ACC112 (cell line): ENCODE measurements around the gene MAP3K4.

Experiments used
- H2AFZ ChIP-seq: fragments of 200-600 bp; sonication (generic); one replicate; pipeline ENCODE4 v1.6.0; 2017; ENCODE audit warnings: antibody characterized with exemption, low read length; ENCODE audit not compliant: unreplicated experiment
- H3K27ac ChIP-seq: fragments of 200-600 bp; sonication (generic); 2 replicates; pipeline ENCODE4 v1.5.1; 2014; ENCODE audit warnings: low read depth, mild to moderate bottlenecking, antibody characterized with exemption, low read length, moderate library complexity
- H3K27me3 ChIP-seq: fragments of 200-600 bp; sonication (generic); 2 replicates; pipeline ENCODE4 v1.6.1; 2014; ENCODE audit warnings: mild to moderate bottlenecking, antibody characterized with exemption, low read length, moderate library complexity, mixed read lengths; ENCODE audit not compliant: insufficient read depth
- H3K36me3 ChIP-seq: fragments of 200-600 bp; sonication (generic); 2 replicates; pipeline ENCODE4 v1.6.1; 2016; ENCODE audit warnings: mild to moderate bottlenecking, antibody characterized with exemption, low read length, moderate library complexity, mixed read lengths; ENCODE audit not compliant: insufficient read depth
- H3K4me1 ChIP-seq: fragments of 200-600 bp; sonication (generic); one replicate; pipeline ENCODE4 v1.6.1; 2016; ENCODE audit warnings: low read length, mixed read lengths; ENCODE audit not compliant: insufficient read depth, unreplicated experiment, control insufficient read depth
- H3K4me3 ChIP-seq: fragments of 200-600 bp; sonication (generic); 2 replicates; pipeline ENCODE4 v1.5.1; 2014; ENCODE audit warnings: mild to moderate bottlenecking, low read depth, low read length
- H3K79me2 ChIP-seq: fragments of 200-600 bp; sonication (generic); one replicate; pipeline ENCODE4 v1.6.0; 2016; ENCODE audit warnings: low read length; ENCODE audit not compliant: control insufficient read depth, unreplicated experiment, insufficient read depth

Gene MAP3K4

DNA sequence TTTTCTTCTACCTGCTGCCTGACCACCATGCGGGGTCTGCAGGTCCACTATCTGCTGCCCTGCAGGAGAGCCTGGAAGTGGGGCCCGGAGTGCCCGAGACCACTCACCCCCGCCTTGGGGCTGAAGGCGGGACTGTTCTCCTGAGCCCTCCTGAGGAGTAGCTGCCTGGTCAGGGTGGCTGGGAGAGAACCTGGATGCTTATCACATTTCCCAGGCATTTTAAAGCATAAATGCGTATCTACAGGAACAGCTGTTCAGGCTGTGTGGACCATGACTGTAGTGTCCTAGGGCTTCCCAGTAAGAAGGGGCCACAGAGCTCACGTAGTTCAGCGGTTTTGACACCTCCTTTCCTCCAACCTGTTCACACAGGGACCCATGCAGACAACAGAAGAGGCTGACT, 159.0 kb downstream of the MAP3K4 start:
- peaks cover 6% of the 10 kb centered on the region; the same call in 1 of the 2 replicates for H3K36me3 ChIP-seq

DNA sequence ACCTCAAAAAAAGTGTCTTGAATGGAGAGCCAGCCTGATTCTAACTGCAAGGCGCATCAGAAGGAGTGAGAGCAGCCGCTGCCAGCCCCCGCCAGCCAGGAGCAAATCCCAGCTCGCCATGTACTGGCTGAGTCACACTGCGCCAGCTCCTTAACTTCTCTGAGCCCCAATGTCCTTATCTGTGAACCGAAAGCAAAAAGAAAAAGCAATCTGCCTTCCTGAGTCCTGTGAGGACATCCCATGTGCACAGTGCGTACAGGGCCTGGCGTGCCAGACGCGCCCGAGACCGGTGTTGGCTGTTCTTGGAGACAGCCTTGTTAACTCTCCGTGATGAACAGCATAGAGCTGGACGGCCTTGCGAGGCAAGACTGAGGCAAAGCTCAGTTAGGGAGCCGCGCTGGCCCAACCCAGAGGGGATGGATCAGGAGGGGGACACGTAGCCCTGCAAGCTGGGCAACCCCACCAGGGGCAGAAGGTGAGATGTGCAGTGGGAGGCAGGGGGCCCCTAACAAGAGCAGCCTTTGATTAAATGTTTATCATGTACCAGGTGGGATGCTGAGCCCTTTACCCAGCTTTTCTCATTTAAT, 159.6 kb downstream of the MAP3K4 start:
- Histone ChIP-seq H3K36me3 (peaks cover 6% of the 10 kb centered on the region; the same call in 1 of the 2 replicates), H3K4me3 (no peak overlapping the region), H3K27ac (no peak overlapping the region), H3K4me1 (no peaks in the 10 kb centered on the region), H3K27me3 (no peaks in the 10 kb centered on the region), H3K79me2 (no peaks in the 10 kb centered on the region), H2AFZ (no peak overlapping the region)

More for the DNA sequence above, 159.0 kb downstream of the MAP3K4 start:
- Histone ChIP-seq H3K27ac (no peak overlapping the region), H3K79me2 (no peaks in the 10 kb centered on the region), H3K4me3 (no peak overlapping the region), H2AFZ (no peak overlapping the region), H3K27me3 (no peaks in the 10 kb centered on the region), H3K4me1 (no peaks in the 10 kb centered on the region)

DNA sequence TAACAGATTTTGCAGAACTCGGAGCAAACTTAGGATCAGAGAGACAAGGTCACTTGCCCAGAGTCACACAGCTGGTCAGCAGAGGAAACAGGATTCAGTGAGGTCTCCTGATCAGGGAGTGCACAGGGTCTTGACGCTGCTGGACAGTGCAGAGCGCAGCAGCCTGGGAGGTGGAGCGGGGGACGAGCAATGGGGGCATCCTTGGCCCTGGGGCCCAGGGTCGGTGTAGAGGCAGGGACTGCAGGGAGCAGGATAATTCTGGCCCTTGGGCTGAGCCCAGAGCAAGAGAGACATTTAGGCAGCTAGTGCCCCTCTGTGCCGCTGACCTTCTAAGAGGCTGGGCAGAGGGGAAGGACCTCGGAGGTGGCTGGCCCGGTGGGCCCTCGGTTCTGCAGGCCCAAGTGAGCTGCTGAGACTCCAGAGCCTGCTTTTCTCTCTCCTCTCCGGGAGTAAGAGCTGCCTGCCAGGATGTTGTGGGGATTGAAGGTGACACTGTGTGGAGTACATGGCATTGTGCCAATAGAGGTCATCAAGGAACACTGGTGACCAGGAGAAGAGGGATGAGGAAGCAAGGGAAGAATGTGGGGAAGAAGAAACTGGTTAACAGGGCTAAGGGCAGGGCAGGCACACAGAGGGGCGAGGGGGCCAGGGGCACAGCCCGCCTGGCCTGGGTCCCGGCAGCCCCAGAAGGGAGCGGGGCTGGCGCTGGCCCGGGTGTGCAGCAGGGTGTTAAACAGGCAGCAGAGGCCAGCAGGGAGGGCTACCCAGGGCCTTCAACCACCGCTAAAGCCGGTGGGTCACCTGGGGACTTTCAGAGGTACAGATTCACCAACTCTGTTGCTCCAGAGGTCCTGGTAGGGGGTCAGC, 160.3 kb downstream of the MAP3K4 start:
- Histone ChIP-seq H3K36me3 (peaks cover 6% of the 10 kb centered on the region; the same call in 1 of the 2 replicates), H3K79me2 (no peaks in the 10 kb centered on the region), H3K27ac (no peak overlapping the region), H3K4me3 (no peak overlapping the region), H3K4me1 (no peaks in the 10 kb centered on the region), H3K27me3 (no peaks in the 10 kb centered on the region), H2AFZ (no peak overlapping the region)

DNA sequence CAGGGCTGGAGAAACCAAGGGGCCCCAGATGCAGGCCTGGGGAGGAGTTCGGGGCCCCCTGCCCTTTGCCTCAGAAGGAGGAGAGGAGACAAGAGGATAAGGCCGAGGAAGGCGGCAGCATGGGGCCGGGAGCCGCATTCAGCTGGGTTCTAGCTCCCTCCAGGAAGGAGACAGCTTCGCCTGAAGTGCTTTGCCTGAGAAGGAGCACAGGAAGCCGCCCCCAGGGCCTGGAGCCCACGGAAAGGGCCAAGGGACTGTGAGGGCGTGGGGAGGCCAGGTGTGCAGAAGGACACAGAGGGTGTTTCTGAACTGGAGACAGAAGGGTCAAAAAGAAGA, 160.9 kb downstream of the MAP3K4 start:
- Histone ChIP-seq H2AFZ (no peak overlapping the region), H3K36me3 (peaks cover 6% of the 10 kb centered on the region; the same call in 1 of the 2 replicates), H3K4me3 (no peak overlapping the region), H3K79me2 (no peaks in the 10 kb centered on the region), H3K4me1 (no peaks in the 10 kb centered on the region), H3K27ac (no peak overlapping the region), H3K27me3 (no peaks in the 10 kb centered on the region)

DNA sequence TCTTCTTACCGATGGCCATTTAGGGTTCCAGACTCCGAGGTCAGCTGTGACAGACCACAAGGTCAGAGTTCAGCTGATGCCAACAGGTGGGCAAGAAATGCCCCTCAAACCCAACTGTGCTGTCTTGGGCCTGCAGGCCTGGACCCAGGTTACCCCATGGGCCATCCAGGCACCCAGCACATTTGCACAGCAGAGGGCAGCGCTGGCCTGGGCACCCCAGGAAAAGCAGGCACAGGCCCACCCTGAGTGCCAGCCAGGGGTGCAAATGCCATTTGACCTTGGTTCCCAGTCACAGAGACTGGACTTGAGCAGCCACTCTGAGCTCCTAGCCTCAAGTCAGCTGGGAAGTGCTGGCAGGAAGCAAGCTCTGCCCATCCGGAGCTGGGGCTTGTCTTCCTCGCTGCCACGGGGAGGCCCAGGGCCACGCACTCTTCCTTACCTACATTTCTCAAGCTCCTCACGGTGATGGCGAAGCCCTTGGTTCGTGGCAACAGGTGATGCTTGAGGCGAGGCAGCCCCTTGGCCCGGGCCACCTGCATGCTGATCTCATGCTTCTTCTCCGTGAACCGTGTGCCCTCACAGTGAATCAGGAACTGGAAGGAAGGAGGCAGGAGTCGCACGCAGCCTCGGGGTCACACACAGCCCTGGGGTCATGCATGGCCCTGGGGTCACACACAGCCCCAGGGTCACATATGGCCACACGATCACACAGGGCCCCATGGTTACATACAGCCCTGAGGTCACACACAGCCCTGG, 161.5 kb downstream of the MAP3K4 start:
- Histone ChIP-seq H3K27ac (no peak overlapping the region), H3K36me3 (peaks cover 6% of the 10 kb centered on the region; the same call in 1 of the 2 replicates), H2AFZ (no peak overlapping the region), H3K27me3 (no peaks in the 10 kb centered on the region), H3K4me3 (no peak overlapping the region), H3K79me2 (no peaks in the 10 kb centered on the region), H3K4me1 (no peaks in the 10 kb centered on the region)

DNA sequence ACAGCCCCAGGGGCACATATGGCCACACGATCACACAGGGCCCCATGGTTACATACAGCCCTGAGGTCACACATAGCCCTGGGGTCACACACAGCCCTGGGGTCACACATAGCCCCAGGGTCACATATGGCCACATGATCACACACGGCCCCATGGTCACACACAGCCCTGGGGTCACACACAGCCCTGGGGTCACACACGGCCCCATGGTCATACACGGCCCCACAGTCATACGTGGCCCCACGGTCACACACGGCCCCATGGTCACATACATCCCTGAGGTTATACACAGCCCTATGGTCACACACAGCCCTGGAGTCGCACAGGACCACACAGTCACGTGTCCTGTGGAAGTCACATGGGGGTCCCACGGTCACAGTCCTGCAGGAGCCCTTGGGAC, 162.2 kb downstream of the MAP3K4 start:
- Histone ChIP-seq H3K4me1 (no peaks in the 10 kb centered on the region), H3K79me2 (no peaks in the 10 kb centered on the region), H2AFZ (no peak overlapping the region), H3K27me3 (no peaks in the 10 kb centered on the region), H3K27ac (no peak overlapping the region), H3K4me3 (no peak overlapping the region), H3K36me3 (0 out of 2 replicates have a peak, but pooled peaks cover 3% of the 10 kb centered on the region)

DNA sequence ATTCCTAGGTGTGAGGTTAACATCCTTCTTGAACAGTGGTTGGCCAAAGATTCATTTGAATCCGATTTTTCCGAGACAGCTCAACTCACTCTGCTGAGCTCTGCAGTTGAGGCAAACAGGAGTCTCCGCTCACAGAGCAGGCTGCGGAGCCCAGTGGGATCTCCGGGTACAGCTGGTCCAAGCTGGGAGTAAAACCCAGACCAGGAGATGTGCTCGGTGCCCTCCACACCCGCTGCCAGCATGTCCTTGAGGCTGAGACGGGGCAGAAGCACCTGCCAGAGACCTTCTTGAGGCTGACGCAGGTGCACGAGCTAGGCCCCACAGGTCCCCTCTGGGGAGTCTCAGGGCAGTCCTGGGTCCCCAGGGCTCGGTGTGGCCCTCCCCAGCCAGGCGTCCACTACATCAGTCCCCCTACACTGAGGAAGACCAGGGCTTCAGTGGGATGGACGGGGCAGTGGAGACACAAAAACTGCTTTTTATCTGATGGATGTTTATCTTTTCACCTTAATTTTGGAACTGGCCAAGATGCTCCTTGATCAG, 163.3 kb downstream of the MAP3K4 start:
- Histone ChIP-seq H3K4me1 (no peaks in the 10 kb centered on the region), H2AFZ (no peak overlapping the region), H3K4me3 (no peak overlapping the region), H3K36me3 (0 out of 2 replicates have a peak, but pooled peaks cover 3% of the 10 kb centered on the region), H3K27me3 (no peaks in the 10 kb centered on the region), H3K27ac (no peak overlapping the region), H3K79me2 (no peaks in the 10 kb centered on the region)

DNA sequence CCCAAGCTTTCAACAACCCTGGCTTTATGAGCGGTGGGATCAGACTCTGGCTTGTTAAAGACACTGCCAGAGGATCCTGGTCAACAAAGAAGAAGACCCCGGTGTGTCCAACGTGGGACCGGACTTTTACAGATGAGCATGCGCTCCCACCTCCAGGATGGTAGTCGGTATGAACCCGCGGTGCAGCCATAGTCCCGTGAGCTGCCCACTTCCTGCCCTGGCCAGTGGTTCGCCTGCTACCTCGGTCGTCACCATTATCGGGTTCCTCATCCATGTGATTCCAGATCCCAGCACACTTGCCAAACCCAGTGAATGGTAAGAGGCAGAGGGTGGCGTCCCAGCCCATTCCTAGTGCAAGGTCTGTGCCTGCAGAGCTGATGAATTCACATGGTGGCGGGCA, 169.6 kb downstream of the MAP3K4 start:
- Histone ChIP-seq H3K27ac (no peak overlapping the region), H3K4me3 (no peak overlapping the region), H3K36me3 (peaks cover 8% of the 10 kb centered on the region; the same call in 1 of the 2 replicates), H3K27me3 (no peaks in the 10 kb centered on the region), H2AFZ (no peak overlapping the region), H3K79me2 (no peaks in the 10 kb centered on the region), H3K4me1 (peaks cover 4% of the 10 kb centered on the region)

DNA sequence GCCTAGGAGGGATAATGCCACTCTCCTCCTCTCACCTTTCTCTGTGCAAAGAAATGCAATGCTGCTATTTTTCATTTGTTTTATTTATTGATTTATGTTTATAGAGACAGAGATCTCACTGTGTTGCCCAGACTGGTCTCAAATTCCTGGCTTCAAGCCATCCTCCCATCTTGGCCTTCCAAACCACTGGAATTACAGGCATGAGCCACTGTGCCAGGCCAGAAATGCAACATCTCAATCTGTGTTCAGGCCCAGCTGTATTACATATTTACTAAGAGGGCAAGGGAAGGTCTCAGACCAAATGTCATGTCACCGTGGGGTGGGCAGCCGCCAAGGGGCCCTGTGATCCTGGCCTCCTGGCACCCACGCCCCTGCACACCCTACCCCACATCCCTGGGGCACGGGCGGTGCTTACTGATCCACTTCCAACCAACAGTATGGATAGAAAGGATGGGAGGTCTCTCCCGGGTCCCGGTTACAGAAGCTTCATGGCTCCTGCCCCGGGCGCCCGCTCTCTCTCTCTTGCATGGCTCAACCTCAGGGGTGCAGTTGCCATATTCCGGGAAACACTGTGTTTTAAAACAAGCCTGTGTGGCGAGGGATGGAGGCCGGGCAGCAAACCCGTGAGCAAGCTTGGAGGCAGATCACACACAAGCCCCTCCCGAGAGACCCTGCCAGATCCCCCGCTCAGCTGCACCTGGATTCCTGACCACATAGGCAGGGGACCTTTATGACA, 170.5 kb downstream of the MAP3K4 start:
- Histone ChIP-seq H3K27me3 (no peaks in the 10 kb centered on the region), H3K27ac (no peak overlapping the region), H2AFZ (no peak overlapping the region), H3K4me3 (no peak overlapping the region), H3K36me3 (peaks cover 8% of the 10 kb centered on the region; the same call in 1 of the 2 replicates), H3K4me1 (peaks cover 4% of the 10 kb centered on the region), H3K79me2 (no peaks in the 10 kb centered on the region)

DNA sequence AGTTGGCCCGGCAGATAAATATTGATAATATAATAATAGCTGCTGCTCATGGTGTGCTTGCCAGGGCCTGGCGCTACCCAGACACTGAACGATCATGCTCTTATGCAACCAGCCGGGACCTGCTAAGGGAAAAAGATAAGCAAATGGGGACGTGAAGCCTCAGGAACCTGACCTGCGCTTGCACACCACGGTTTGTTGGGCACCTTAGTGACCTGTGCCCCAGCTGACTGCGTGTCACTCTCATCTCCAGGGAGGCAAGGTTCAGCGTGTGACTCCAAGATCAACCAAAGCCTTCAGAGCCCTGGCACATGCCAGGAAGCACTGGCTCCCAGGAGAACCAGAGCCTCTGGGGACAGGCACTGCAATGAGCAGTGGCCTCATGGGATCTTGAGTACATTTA, 171.2 kb downstream of the MAP3K4 start:
- Histone ChIP-seq H3K36me3 (peaks cover 8% of the 10 kb centered on the region; the same call in 1 of the 2 replicates), H3K27me3 (no peaks in the 10 kb centered on the region), H3K27ac (no peak overlapping the region), H3K4me1 (peaks cover 6% of the 10 kb centered on the region), H3K79me2 (no peaks in the 10 kb centered on the region), H2AFZ (no peak overlapping the region), H3K4me3 (no peak overlapping the region)
